Uterus (tissue), 4 donors: ENCODE results near the gene HCN1. TPM values are rescaled to one million over a fixed set of nuclear protein-coding genes. Genes with fewer than 3 reads are reported as not detected.
"Not testable (repeated sequence)": the region's sequence is repeated elsewhere in the genome, so short reads cannot be mapped to it uniquely, and the experiment has no call there.

Experiments
- DNase-seq, 2 donors: peaks; one replicate each; pipeline ENCODE4 v3.0.0-alpha.2; 2019 to 2020
- H3K27ac ChIP-seq, 2 donors: fragments of 200-600 bp; sonication (generic); 1 replicate in 1 of 2; 2 replicates in 1 of 2; pipeline ENCODE4 v1.5.1; 2016 to 2018
- H3K27me3 ChIP-seq, 2 donors: fragments of 200-600 bp; sonication (generic); one replicate each; pipeline ENCODE4 v1.5.1; 2018 to 2019; ENCODE audit warnings: control low read depth in 1 of 2
- H3K36me3 ChIP-seq, 2 donors: fragments of 200-600 bp; sonication (generic); one replicate each; pipeline ENCODE4 v1.5.1; 2019; ENCODE audit warnings: control low read depth in 1 of 2
- H3K4me1 ChIP-seq, 2 donors: fragments of 200-600 bp; sonication (generic); one replicate each; pipeline ENCODE4 v1.5.1; 2018 to 2019; ENCODE audit warnings: control low read depth in 1 of 2
- H3K4me3 ChIP-seq, 2 donors: fragments of 200-600 bp; sonication (generic); 1 replicate in 1 of 2; 2 replicates in 1 of 2; pipeline ENCODE4 v1.5.1; 2018 to 2019; ENCODE audit warnings: mild to moderate bottlenecking in 1 of 2
- H3K9me3 ChIP-seq, 2 donors: fragments of 200-600 bp; sonication (generic); one replicate each; pipeline ENCODE4 v1.5.1; 2019; ENCODE audit warnings: control low read depth in 1 of 2
- POLR2A ChIP-seq, 2 donors: fragments of 450-650 bp; IDR thresholded peaks; one replicate each; pipeline ENCODE4 v1.6.1; 2016; ENCODE audit warnings: antibody characterized with exemption in 2 of 2, mild to moderate bottlenecking in 1 of 2, moderate library complexity in 1 of 2
- intact Hi-C: fragments of 100-400 bp; cut with DNase I; formaldehyde crosslinking; loops from one replicate; pipeline ENCODE4 v1.15.1; 2023; ENCODE audit warnings: low total_unique reads
- total RNA-seq, 4 donors: library from RNA; depleted of rRNA in 3 of 4; stranded (reverse); fragments of >200 nt in 3 of 4; gene quantifications; one replicate each; pipeline versions ENCODE4 v1.1.0 to v1.2.4, GENCODE V29; 2014 to 2023
- TF ChIP-seq, protein P1 (sequence below), 4 experiments: fragments of 200-600 bp in 2 of 4; fragments of 450-650 bp in 2 of 4; sonication (generic) in 2 of 4; IDR thresholded peaks; one replicate each; pipeline ENCODE4 v1.5.1; 2016 to 2019; ENCODE audit warnings: antibody characterized with exemption in 4 of 4, mild to moderate bottlenecking in 2 of 4, moderate library complexity in 1 of 4
- donor health status: DM: yes; HTN: yes; CAD: no.

Gene HCN1
- total RNA-seq, 4 donors from 2014 or later, result 0.07 TPM; not detected in 3

DNA sequence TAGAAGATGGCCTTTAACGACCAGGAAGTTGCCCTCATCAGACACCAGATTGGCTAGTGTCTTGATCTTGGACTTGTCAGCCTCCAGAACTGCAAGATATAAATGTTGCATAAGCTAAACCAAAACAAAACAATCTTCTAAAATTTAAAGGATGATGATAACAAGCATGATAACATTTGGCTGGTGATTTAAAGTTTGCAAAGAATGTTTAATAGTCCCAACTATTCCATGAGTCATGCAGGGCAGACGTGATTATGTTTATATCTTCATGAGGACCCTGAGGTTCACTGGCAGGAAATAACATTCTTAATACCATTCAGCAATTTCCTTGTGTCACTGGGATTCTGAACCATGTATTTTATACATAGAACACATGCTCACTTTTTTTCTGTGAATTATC, 319.8 kb downstream of the HCN1 start:
- Histone ChIP-seq H3K4me1 (no peaks in the 10 kb centered on the region), H3K27ac (no peak overlapping the region), H3K9me3 (no peaks in the 10 kb centered on the region), H3K27me3 (no peaks in the 10 kb centered on the region), H3K36me3 (no peaks in the 10 kb centered on the region), H3K4me3 (no peak overlapping the region)
- intact Hi-C loops, result no loop called here
- TF ChIP-seq, protein P1, sequence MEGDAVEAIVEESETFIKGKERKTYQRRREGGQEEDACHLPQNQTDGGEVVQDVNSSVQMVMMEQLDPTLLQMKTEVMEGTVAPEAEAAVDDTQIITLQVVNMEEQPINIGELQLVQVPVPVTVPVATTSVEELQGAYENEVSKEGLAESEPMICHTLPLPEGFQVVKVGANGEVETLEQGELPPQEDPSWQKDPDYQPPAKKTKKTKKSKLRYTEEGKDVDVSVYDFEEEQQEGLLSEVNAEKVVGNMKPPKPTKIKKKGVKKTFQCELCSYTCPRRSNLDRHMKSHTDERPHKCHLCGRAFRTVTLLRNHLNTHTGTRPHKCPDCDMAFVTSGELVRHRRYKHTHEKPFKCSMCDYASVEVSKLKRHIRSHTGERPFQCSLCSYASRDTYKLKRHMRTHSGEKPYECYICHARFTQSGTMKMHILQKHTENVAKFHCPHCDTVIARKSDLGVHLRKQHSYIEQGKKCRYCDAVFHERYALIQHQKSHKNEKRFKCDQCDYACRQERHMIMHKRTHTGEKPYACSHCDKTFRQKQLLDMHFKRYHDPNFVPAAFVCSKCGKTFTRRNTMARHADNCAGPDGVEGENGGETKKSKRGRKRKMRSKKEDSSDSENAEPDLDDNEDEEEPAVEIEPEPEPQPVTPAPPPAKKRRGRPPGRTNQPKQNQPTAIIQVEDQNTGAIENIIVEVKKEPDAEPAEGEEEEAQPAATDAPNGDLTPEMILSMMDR (IDR thresholded peaks at IDR 0.05), result no peak
- TF ChIP-seq POLR2A (IDR thresholded peaks at IDR 0.05), result no peak
- DNase-seq, result no peak

DNA sequence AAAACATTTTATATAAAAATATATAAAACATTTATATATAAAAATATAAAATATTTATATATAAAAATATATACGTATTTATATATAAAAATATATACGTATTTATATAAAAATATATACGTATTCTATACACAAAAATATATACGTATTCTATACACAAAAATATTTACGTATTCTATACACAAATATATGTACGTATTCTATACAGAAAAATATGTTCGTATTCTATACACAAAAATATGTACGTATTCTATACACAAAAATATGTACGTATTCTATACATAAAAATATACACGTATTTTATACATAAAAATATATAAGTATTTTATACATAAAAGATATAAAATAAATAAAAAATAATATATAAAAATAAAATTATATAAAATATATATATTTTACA, 323.6 kb downstream of the HCN1 start:
- no peak for TF ChIP-seq POLR2A (IDR thresholded peaks at IDR 0.05)
- TF ChIP-seq, protein P1 (IDR thresholded peaks at IDR 0.05), result no peak
- H3K27ac ChIP-seq, result no peak overlapping the region

DNA sequence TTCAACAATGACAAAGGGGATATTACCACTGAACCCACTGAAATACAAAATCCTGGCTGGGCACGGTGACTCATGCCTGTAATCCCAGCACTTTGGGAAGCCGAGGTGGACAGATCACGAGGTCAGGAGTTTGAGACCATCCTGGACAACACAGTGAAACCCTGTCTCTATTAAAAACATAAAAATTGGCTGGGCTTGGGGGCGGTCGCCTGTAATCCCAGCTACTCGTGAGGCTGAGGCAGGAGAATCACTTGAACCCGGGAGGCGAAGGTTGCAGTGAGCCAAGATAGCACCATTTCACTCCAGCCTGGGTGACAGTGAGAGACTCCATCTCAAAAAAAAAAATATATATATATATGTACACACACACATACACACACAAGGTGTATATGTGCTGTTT, 324.8 kb downstream of the HCN1 start:
- H3K27ac ChIP-seq, intact Hi-C loops, H3K4me1 ChIP-seq, H3K4me3 ChIP-seq, H3K9me3 ChIP-seq, H3K27me3 ChIP-seq, DNase-seq, H3K36me3 ChIP-seq: not testable (repeated sequence)

More for the DNA sequence above, 323.6 kb downstream of the HCN1 start:
- DNase-seq, result no peak
- no peaks in the 10 kb centered on the region for H3K27me3 ChIP-seq
- H3K9me3 ChIP-seq, result no peaks in the 10 kb centered on the region
- H3K36me3 ChIP-seq, result no peaks in the 10 kb centered on the region
- no peak overlapping the region for H3K4me3 ChIP-seq
- no peaks in the 10 kb centered on the region for H3K4me1 ChIP-seq
- intact Hi-C loops, result no loop called here

DNA sequence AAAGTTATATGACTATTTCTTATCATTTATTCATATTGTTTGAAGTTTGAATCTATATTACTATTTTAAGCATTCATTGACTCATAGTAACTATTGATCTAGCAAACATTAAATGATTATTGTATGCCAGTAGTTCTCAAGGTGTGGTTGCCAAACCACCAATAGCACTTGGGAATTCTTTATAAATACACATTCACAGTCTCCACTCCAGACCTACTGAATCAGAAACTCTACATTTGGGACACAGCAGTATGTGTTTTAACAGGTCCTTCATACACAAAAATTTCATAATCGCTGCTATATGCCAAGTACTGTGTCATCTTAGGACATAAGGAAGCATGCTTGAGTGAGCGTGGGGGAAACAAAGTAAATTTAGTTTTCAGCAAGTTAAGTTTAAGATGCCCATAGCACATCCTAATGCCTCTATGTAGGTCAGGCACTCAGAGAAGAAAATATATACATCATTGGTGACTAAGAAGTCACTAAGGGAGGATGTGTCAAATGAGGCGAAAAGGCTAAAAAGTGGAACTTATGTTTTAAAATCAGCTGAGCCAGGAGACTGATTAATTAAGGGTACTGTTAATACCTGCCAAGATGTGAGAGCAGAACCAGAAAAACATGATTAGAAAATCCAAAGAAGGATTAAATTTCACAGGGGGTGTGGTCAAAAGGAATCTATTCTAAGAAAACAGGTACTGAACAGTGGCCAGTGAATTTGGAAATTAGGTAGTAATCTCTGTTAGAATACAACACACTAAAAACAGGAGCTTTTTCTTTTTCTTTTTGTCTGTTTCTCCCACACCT, 340.8 kb downstream of the HCN1 start:
- intact Hi-C loops, result no loop called here
- Histone ChIP-seq H3K4me3 (no peak overlapping the region), H3K27ac (no peak overlapping the region), H3K27me3 (no peaks in the 10 kb centered on the region), H3K4me1 (no peaks in the 10 kb centered on the region), H3K9me3 (no peaks in the 10 kb centered on the region), H3K36me3 (no peaks in the 10 kb centered on the region)
- TF ChIP-seq POLR2A (IDR thresholded peaks at IDR 0.05), result no peak
- TF ChIP-seq, protein P1 (IDR thresholded peaks at IDR 0.05), result no peak
- DNase-seq, result no peak

- no peak overlapping the region for H3K27ac ChIP-seq
- H3K4me1 ChIP-seq, result no peaks in the 10 kb centered on the region
- H3K36me3 ChIP-seq, result no peaks in the 10 kb centered on the region
- TF ChIP-seq POLR2A (IDR thresholded peaks at IDR 0.05), result no peak
- TF ChIP-seq, protein P1 (IDR thresholded peaks at IDR 0.05), result no peak
- H3K9me3 ChIP-seq, result no peaks in the 10 kb centered on the region
- H3K27me3 ChIP-seq, result no peaks in the 10 kb centered on the region
- no peak overlapping the region for H3K4me3 ChIP-seq
- intact Hi-C loops, result no loop called here
- DNase-seq, result no peak
Measured at GRCh38 chr5:45336464-45336863, 359.7 kb downstream of the HCN1 start.
